ENCODE results near the gene RNF217. TPM values are rescaled to one million over a fixed set of nuclear protein-coding genes. Genes with fewer than 3 reads are reported as not detected.

The RNF217 gene
- total and polyA plus RNA-seq, 2 of the 8 experiments (the other 6 are each of a cell fraction or from before 2014, with no cell fraction given) = 2.0 to 8.9 TPM

GRCh38 chr6:124991764-124992295, 29.6 kb downstream of the RNF217 start (continued):
- TF ChIP-seq CHD7 (IDR thresholded peaks at IDR 0.05; ENCODE audit: insufficient replicate concordance, low read length) = no peak
- TF ChIP-seq, protein P1, sequence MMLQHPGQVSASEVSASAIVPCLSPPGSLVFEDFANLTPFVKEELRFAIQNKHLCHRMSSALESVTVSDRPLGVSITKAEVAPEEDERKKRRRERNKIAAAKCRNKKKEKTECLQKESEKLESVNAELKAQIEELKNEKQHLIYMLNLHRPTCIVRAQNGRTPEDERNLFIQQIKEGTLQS (IDR thresholded peaks at IDR 0.05; ENCODE audit: insufficient read depth, low read depth, low read length) = no peak

Measured in H1 (cell line).